OCI-M1 (cell line): Measurements from ENCODE around the gene ZNF518B.
"Not testable (repeated sequence)": the region's sequence is repeated elsewhere in the genome, so short reads cannot be mapped to it uniquely, and the experiment has no call there.

ENCODE experiments used
- DNase-seq: peaks from one replicate; lab custom pipeline; 2025; lab: John Stamatoyannopoulos, UW

ZNF518B gene

GRCh38 chr4:10456260-10456594 is 999 bp downstream of the ZNF518B start:
- peak; percentile 58 for DNase-seq

DNA sequence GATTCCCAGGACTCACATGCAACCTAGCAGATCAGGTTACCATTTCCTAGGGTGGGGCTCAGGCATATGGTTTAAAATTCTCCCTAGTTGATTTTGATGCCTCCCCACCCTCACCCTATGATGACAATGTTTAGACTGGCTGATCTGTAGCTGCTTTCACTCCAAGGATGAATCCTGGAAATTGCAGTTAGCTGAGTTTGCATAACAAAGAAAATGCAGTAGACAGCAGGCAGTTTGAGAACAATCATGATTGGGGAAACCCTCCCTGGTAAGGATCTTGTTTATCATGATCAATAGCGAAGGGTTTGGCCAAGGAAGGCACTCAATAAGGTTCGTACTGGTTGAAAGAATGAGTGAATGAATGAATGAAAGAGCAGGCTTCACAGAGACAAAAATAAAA is 2.1 kb downstream of the ZNF518B start:
- no peak for DNase-seq

DNA sequence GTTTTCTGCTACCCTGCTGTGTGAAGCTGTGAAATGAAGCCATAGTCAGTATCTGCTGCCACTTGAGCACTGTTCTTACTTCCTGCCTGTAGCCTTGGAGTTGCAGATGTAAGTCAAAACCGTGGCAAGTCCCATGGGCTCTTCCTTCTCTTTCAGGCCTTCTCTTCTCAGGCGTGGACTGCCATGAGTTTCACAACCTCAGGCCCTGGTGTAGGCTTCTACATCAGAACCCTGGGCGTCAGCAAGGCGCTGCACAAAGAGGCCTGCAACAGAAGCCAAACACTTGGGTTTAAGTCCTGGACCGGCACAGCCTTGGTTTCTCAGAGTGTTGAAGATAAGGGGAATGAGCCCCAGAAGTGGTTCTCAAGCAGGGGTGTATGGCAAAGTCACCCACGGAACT is 2.5 kb downstream of the ZNF518B start:
- no peak for DNase-seq

DNA sequence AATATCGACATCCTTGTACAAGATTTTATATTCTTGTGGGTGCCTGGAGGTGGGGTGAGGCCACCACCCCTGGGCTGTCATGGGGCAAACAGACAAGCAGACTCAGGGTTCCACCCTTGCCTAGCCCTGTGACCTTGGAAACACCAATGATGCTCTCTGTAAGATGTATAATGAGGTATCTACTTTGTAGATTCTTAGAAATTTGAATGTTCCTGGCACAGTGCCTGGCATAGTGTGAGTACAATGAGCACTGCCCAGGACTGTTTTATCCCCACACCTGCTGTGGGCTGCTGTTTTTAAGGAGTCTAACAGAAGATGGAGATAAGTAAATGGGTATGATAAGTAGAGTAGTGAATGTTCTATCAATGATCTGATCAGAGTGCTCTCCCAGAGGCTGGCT is 3.1 kb downstream of the ZNF518B start:
- no peak for DNase-seq

GRCh38 chr4:10448991-10449390 is 8.2 kb downstream of the ZNF518B start:
- DNase-seq: no peak

DNA sequence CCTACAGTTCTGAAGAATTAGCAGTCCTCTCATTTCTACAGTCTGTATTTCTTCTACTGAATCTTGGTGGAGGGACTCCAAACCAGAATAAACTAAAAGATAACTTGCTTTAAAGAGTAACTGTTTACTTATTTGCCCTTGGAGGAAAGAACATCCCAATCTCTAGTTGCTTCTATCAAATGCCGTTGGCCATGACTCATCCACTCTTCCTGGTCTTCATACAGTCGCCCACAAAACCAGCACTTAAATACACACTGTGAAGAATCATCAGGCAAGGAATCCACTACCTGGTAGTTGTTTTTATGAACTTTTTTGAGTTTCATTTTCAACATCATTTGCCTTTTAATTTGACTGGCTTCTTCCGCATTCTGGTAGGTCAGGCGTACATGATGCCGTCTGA is 14.2 kb downstream of the ZNF518B start:
- no peak for DNase-seq

DNA sequence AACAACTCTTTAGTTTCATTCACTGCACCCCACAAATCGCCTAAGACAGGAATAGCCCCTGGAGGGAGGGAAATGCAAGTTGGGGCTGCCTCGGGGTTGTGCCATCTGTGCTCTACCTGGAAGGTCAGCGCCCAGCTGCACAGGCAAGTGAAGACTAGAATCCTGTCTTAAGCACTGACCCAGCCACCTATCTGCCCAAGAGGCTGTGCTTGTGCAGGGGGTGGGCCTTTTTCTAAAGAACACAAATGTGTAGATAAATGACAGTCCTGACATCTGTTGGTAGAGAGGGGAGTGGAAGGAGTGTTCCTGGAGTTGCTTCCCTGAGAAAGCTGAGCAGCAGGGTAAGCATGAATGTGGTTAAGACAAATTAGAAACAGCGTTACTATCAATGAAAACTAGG is 15.7 kb downstream of the ZNF518B start:
- no peak for DNase-seq

DNA sequence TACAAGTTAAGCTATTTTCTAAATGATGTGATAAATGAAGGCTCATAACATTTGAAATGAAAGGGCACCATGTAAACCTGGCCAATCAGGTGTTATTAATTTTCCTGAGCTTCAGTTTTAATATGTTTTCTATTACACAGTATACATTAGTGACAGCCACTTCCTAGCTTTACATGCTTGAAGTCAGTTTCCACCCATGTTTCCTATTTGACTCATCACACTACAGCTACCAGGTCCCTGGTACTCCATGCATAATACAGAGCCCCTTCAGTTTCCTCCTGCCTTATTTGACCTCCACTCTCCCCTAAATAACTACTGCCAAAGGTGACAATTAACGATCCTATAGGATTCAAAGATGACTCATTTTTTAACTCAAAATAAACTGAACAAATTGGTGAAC is 18.3 kb downstream of the ZNF518B start:
- no peak for DNase-seq

DNA sequence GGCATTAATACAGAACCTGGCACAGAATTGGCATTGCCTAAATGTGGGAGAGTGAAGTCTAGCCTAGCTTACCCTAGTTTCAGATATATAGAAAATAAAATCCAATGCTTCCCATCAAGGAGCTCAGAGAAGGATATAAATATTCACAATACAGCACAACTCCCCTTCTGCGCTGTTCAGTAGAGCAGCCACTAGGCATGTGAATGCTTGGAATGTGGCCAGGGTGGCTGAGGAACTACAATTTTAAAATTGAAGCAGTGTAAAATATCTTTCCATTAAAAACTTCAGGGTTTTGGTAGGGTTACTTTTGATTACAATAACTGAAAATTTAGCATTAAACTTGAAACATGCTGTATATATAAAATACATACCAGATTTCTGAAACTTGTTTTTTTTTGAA is 19.5 kb downstream of the ZNF518B start:
- no peak for DNase-seq

DNA sequence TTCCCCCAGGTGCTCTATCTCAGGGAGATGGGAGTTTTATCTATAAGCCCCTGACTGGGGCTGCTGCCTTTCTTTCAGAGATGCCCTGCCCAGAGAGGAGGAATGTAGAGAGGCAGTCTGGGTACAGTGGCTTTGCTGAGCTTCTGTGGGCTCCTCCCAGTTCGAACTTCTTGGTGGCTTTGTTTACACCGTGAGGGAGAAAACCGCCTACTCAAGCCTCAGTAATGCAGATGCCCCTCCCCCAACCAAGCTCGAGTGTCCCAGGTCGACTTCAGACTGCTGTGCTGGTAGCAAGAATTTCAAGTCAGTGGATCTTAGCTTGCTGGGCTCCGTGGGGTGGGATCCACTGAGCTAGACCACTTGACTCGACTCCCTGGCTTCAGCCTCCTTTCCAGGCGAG is 29.5 kb downstream of the ZNF518B start:
- DNase-seq: not testable (repeated sequence)

DNA sequence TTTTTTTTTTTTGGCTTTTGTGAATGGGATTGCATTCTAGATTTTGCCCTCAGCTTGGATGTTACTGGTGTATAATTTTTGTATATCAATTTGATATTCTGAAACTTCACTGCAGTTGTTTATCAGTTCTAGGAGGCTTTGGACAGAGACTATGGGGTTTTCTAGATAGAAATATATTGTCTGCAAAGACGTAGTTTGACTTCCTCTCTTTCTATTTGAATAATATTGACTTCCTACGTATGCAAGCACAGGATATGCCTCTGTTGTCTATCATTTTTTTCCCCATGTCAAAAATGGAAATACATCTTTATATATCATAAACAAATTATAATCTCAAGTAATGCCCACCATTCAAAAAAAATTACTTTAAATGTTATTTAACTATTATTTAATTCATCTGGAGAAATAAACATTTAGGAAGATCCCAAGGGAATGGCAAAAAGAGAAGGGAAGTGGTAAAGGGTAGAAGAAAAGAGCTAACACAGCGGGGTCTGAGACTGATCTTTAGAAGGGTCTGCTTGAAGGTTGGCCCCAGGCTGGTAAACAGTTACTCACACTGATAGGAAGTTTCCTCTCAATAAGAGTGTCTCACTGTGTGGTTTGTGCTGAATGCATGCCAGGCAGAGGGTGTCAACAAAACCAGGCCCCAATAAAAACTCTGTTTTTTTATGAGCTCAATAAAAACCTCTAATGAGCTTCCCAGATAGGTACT is 35.7 kb downstream of the ZNF518B start:
- DNase-seq: no peak

DNA sequence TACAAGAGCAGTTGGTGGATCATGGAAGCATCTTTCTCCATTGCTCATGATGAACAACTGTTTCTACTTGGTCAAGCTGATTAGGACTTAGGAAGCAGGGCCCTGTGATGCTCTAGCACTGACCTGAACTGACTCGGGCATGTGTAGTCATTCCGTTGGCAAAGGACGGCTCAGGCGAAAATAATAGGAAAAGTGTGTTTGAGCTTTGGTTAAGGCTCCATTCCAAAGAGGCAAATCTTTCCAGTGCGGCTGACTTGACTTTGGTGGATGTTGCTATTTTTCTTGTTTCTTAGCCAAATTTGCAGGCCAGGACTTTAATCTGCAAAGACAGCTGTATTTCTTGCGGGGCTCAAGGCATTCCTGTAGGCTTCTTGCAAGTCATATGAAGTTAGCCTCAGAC is 39.5 kb downstream of the ZNF518B start:
- no peak for DNase-seq

DNA sequence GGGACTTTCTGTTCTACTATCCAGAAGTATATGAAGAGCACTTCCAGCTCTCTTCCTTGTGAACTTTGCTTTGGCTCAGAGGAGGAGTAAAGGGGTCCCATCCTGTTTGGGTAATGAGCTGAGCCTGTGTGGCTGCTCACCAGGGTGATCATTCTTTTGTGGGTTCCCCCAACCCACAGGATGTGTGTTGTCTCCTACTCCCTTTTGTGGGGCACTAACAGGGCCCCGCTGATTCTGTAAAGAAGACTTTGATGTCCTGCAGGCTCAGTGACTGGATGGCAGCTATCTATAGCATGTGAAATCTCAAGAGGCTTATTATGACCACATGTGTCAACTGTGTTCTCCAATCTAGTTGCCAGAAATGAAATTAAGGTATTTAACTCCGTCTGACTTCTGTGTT is 40.8 kb downstream of the ZNF518B start:
- DNase-seq: no peak

GRCh38 chr4:10413177-10413576 is 44.0 kb downstream of the ZNF518B start:
- DNase-seq: no peak

DNA sequence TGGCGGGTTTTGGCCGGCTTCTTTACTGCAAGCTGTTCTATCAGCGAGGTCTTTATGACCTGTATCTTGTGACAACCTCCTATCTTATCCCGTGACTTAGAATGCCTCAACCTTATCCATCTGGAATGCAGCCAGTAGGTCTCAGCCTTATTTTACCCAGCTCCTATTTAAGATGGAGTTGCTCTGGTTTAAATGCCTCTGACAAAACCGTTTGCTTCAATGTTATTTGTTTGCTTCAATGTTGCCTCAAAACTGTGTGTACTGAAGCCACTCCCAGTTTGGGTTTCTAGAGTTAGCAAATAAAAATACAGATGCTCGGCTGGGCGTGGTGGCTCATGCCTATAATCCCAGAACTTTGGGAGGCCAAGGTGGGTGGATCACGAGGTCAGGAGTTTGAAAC is 51.6 kb downstream of the ZNF518B start:
- DNase-seq: no peak

- peak; percentile 85 for DNase-seq
These were observed 53.4 kb downstream of the ZNF518B start for GRCh38 chr4:10403633-10404445.

- no peak for DNase-seq
These were observed 61.1 kb downstream of the ZNF518B start for GRCh38 chr4:10395971-10396580.
